Skeletal muscle tissue (tissue), 4 donors: ENCODE results near the gene TOMM40L. TPM values are rescaled to one million over a fixed set of nuclear protein-coding genes. Genes with fewer than 3 reads are reported as not detected.

Experiments used
- H3K27ac ChIP-seq: one replicate; pipeline ENCODE4 v1.7.0; 2013; ENCODE audit warnings: mild to moderate bottlenecking, low read depth, low read length, inconsistent platforms
- H3K27me3 ChIP-seq, 3 donors: one replicate each; pipeline ENCODE4 v1.7.0; 2013; ENCODE audit warnings: low read length in 3 of 3; ENCODE audit not compliant: control insufficient read depth in 3 of 3, insufficient read depth in 3 of 3
- H3K36me3 ChIP-seq, 3 donors: one replicate each; pipeline ENCODE4 v1.7.0; 2013; ENCODE audit warnings: low read length in 3 of 3; ENCODE audit not compliant: control insufficient read depth in 3 of 3, insufficient read depth in 3 of 3
- H3K4me1 ChIP-seq, 3 donors: one replicate each; pipeline ENCODE4 v1.7.0; 2013; ENCODE audit warnings: low read length in 3 of 3, mild to moderate bottlenecking in 3 of 3; ENCODE audit not compliant: control insufficient read depth in 3 of 3, insufficient read depth in 3 of 3
- H3K4me3 ChIP-seq, 3 donors: one replicate each; pipeline ENCODE4 v1.7.0; 2013; ENCODE audit warnings: low read length in 3 of 3
- H3K9ac ChIP-seq, 3 donors: one replicate each; pipeline ENCODE4 v1.7.0; 2013; ENCODE audit warnings: low read length in 3 of 3, mild to moderate bottlenecking in 3 of 3, moderate library complexity in 2 of 3, low read depth in 1 of 3
- H3K9me3 ChIP-seq, 3 donors: one replicate each; pipeline ENCODE4 v1.7.0; 2013; ENCODE audit warnings: low read length in 3 of 3; ENCODE audit not compliant: control insufficient read depth in 3 of 3
- total RNA-seq: library from RNA; depleted of rRNA; stranded (reverse); fragments of >200 nt; gene quantifications from one replicate; pipeline ENCODE4 v1.2.3, GENCODE V29; 2014
- donor health status: Osteomylitis.

Gene TOMM40L
- total RNA-seq, 1 donor from 2014 or later: 10.4 TPM

DNA sequence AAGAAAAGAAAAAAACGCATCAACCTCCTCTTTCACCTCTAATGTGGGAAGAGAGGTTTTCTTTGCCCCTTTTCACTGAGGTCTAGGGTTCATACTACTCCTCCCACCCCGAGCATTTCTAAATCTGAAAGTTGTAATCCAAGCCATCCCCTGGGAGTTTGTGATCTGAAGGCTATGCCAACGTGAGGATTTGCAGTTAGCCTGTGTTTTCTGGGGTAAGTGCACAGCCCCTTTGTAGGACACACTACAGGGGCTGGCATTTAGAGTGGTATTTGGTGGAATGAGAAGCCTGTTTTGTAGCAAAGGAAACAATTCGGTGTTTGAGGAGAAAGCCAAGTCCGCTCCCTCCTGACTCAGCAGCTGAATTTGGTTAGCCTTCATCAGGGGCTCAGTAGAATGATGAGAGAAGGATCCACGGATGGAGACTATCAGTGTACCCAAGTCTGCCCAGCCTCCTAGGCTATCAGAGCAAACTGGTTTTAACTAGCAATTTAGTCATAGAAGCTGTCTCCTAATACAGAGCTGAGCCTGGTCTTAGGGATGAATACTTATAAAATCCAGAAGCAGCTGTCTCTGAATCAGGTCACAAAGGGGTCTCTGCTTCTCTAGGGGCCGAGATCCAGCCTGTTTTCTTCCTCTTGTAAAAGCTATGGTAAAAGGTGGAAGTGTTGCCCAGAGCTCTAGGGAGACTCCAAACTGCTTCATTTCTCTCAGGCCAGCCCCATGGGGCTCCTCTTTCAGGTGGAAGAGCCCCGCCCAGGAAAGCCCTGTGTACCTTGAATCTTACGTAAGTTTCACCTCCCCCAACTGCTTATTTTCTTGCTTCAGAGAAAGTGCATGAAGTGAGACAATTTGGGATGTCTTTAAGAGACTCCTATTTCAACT lies 34.8 kb downstream of the TOMM40L start:
- Histone ChIP-seq H3K4me3 (no peak overlapping the region), H3K9me3 (peaks cover 0 to 3% (median 2%) of the 10 kb centered on the region in 3 donors), H3K27me3 (peaks cover 32 to 40% (median 38%) of the 10 kb centered on the region in 3 donors), H3K4me1 (peaks cover 0 to 5% (median 4%) of the 10 kb centered on the region in 3 donors), H3K27ac (no peak overlapping the region), H3K36me3 (no peaks in the 10 kb centered on the region), H3K9ac (no peak overlapping the region)

DNA sequence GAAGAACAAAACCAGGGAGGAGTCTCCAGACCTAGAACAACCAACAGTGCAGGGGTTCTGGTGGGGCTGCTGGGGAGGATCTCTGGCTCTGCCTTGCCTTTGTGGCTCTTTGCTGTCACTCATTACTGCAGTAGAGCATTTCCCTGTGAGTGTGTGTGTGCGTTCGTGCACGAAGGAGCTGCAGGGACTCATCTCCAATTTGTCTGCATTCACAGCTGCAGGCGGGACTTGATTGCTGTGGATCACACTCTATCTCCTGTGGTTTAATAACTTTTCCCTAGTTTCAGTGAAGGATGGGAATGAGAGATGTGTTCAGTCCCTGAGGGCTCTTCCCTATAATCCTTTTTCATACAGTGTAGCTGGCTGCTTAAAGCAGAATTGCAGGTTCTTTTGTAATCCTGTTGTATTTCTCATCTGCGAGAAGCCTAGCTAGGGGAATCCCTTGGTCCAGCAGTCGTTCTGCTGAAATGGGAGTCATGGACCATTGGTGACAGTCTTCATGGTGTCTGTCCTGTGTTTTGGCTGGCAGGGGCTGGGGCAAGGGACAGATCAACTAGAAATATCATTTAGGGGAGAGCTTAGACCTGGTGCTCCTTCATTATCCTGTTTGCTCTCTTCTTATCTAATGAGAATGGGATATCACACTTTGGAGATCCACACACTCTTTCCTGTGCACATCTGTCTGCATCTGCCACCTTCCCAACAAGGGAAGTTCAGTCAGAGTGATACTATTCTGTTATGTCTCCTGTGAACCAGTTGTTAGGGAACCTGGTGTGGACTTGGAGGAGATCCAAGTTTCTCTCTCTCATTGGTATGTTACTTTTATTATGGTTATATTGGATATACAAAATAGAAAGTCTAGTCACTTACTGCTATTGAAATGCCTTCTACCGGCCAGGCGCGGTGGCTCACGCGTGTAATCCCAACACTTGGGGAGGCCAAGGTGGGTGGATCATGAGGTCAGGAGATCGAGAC lies 35.7 kb downstream of the TOMM40L start:
- Histone ChIP-seq H3K4me3 (no peak overlapping the region), H3K9ac (no peak overlapping the region), H3K27me3 (peaks cover 32 to 40% (median 38%) of the 10 kb centered on the region in 3 donors), H3K36me3 (no peaks in the 10 kb centered on the region), H3K9me3 (peaks cover 0 to 3% (median 2%) of the 10 kb centered on the region in 3 donors), H3K4me1 (peaks cover 0 to 5% (median 4%) of the 10 kb centered on the region in 3 donors), H3K27ac (no peak overlapping the region)

DNA sequence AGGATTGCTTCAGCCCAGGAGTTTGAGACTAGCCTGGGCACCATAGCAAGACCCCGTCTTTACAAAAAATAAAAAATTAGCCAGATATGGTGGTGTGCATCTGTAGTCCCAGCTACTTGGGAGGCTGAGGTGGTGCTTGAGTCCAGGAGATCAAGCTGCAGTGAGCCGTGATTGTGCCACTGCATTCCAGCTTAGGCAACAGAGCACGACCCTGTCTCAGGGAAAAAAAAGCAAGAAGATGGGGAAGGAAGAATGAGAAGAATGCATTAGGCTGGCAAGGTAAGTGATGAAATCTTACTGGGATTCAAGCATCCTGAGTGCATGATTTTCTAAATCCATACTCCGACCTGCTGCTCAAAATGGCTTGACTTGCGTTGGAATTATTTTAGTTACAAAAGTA lies 39.4 kb downstream of the TOMM40L start:
- no peak overlapping the region for H3K4me3 ChIP-seq

DNA sequence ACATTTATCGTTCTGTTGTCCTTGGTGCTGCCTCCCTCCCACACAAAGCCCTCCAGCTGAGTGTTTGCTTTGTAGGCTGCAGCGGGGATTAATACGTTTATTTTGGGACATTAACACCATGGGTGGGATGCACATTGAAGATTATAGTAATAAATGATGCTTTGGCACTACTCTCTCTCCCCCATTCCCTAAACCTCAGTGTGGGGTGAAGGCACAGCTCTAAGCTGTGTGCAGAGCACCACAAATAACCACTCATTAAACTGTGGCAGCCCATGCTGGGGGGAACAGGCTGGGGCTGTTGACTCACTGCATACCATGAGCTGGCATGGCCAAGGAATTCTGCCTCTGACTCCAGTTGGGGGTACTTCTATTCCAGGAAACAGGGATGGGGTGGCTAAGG lies 40.3 kb downstream of the TOMM40L start:
- no peaks in the 10 kb centered on the region for H3K4me1 ChIP-seq
- no peaks in the 10 kb centered on the region for H3K36me3 ChIP-seq
- no peak overlapping the region for H3K27ac ChIP-seq
- no peak overlapping the region for H3K4me3 ChIP-seq
- H3K27me3 ChIP-seq: peaks cover 2 to 5% (median 5%) of the 10 kb centered on the region in 3 donors
- H3K9me3 ChIP-seq: no peaks in the 10 kb centered on the region
- H3K9ac ChIP-seq: no peak overlapping the region

More for the DNA sequence above, 39.4 kb downstream of the TOMM40L start:
- Histone ChIP-seq H3K27ac (no peak overlapping the region), H3K9me3 (no peaks in the 10 kb centered on the region), H3K27me3 (peaks cover 10 to 11% (median 11%) of the 10 kb centered on the region in 3 donors), H3K4me1 (no peaks in the 10 kb centered on the region), H3K36me3 (no peaks in the 10 kb centered on the region), H3K9ac (no peak overlapping the region)

DNA sequence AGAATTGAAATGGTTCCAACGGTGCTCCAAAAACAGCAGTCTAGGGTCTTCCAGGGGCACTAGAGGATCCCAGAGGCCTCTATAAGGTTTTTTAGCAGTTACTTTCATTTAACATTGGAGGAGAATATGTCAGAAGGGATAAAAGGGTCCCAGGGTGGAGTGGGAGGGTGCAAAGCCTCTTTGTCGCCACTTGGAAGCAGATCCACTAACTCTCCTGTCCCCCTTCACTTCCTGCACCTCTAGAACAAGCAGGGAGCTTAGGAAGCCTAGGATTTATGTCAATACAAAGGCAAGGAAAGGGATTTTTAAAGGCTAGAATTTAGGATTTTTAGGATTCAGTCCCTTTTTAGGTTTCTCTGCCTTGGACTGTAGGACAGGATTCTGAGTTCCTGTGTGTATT lies 41.0 kb downstream of the TOMM40L start:
- Histone ChIP-seq H3K36me3 (no peaks in the 10 kb centered on the region), H3K4me3 (no peak overlapping the region), H3K27ac (no peak overlapping the region), H3K9ac (no peak overlapping the region), H3K27me3 (peaks cover 0 to under 1% (median 0%) of the 10 kb centered on the region in 3 donors), H3K9me3 (no peaks in the 10 kb centered on the region), H3K4me1 (no peaks in the 10 kb centered on the region)

DNA sequence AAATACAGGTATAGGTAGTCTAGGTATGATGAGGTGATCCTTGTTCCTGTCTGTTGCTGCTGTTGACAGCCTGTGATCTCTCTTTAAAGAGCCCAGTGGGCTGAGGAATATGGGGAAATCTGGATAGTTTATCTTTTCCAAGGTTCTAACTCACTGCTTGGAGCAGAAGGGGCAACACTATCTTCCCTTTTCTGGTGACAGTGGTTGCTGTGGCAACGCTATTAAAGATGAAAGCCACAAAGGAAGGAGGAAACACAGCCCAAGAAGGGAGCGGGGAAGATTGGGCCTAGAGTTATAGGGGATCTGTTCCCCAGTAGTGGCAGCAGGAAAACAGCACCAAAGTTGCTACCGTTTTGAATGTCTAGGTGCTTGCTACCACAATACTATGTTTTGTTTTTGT lies 41.5 kb downstream of the TOMM40L start:
- no peaks in the 10 kb centered on the region for H3K9me3 ChIP-seq
- H3K4me1 ChIP-seq: no peaks in the 10 kb centered on the region
- H3K36me3 ChIP-seq: no peaks in the 10 kb centered on the region
- H3K4me3 ChIP-seq: no peak overlapping the region
- H3K27me3 ChIP-seq: no peaks in the 10 kb centered on the region
- no peak overlapping the region for H3K9ac ChIP-seq
- no peak overlapping the region for H3K27ac ChIP-seq

DNA sequence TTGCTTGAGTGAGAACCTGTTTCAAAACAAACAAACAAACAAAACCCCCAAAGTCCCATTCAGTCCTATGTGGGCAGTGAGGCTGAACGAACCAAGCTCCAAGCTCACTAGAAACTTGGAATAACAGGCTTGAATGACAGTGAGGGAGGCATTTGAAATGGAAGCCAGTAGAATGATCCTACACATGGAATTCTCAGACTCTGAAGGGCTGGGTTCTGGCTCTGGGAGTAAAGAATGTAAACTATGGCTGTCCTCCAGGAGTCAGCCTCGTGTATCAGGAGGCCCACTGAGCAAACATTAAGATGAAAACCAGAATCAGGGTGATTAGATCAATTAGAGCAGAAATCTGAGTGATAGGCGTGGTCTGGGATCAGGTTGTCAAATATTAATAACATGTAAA lies 47.5 kb downstream of the TOMM40L start:
- Histone ChIP-seq H3K9me3 (no peaks in the 10 kb centered on the region), H3K27ac (no peak overlapping the region), H3K9ac (no peak overlapping the region), H3K36me3 (no peaks in the 10 kb centered on the region), H3K27me3 (no peaks in the 10 kb centered on the region), H3K4me1 (no peaks in the 10 kb centered on the region), H3K4me3 (no peak overlapping the region)

DNA sequence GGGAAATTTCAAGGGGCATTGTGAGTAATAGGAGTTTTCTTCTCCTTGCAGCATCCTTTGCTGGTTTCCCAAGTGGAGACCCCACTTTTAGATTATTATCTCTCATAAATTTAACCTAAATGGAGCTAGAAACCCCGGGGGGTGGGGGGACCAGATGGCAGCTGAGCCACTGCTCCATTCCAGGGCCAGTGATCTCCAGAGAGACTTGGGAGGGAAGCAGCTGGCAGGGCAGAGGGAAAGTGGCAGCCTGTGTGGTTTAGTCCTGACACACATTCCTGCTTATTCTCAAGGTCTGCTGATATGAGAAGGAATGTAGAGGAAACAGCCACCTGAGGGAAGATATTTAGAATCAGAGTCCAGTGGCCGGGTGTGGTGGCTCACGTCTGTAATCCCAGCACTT lies 49.0 kb downstream of the TOMM40L start:
- H3K4me3 ChIP-seq: no peak overlapping the region
- no peaks in the 10 kb centered on the region for H3K4me1 ChIP-seq
- H3K27me3 ChIP-seq: no peaks in the 10 kb centered on the region
- H3K36me3 ChIP-seq: no peaks in the 10 kb centered on the region
- H3K27ac ChIP-seq: no peak overlapping the region
- H3K9ac ChIP-seq: no peak overlapping the region
- H3K9me3 ChIP-seq: no peaks in the 10 kb centered on the region
